Measurements from ENCODE around the gene SNORC.
"Not testable (repeated sequence)": the region's sequence is repeated elsewhere in the genome, so short reads cannot be mapped to it uniquely, and the experiment has no call there.

The SNORC gene

DNA sequence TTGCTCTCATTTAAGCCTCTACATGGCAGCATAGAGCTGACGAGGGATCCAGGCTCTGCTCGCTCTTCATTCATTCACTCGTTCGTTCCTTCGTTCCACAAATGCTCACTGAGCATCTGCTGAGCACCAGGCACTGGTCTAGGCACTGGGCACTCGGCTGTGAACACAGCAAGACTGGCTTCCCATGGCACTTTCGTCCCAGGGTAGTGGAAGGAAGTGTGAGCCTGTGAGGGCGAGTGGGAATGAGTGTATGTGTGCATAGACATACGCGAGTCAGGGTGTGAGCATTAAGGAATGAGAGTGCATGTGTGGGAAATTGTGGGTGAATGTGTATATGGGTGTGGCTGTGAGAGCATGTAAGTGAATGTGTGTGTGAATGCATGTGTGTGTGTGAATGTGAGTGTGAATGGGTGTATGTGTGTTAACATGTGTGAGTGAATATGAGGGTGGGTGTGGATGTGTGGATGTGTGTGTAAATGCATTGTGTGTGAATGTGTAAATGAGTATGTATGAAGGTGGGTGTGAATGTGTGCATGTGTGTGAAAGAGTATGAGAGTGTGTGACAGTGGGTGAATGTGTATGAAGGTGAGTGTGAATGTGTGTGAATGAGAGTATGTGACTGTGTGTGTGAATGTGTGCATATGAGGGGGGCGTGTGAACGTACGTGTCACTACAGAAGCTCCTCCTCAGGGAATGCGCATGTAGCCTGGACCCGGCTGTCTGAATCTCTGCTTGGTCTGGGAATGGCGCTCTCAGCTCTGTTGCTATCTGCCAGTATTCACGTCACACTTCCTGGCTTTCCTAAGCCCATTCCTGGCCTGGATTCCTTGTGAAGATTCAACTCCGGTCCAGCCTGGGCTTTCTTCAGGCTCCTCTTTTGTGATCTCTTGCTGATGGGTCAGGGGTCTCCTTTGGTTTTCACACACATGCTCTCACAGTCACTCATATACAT is 28.8 kb downstream of the SNORC start:
- DNase-seq: no peak

DNA sequence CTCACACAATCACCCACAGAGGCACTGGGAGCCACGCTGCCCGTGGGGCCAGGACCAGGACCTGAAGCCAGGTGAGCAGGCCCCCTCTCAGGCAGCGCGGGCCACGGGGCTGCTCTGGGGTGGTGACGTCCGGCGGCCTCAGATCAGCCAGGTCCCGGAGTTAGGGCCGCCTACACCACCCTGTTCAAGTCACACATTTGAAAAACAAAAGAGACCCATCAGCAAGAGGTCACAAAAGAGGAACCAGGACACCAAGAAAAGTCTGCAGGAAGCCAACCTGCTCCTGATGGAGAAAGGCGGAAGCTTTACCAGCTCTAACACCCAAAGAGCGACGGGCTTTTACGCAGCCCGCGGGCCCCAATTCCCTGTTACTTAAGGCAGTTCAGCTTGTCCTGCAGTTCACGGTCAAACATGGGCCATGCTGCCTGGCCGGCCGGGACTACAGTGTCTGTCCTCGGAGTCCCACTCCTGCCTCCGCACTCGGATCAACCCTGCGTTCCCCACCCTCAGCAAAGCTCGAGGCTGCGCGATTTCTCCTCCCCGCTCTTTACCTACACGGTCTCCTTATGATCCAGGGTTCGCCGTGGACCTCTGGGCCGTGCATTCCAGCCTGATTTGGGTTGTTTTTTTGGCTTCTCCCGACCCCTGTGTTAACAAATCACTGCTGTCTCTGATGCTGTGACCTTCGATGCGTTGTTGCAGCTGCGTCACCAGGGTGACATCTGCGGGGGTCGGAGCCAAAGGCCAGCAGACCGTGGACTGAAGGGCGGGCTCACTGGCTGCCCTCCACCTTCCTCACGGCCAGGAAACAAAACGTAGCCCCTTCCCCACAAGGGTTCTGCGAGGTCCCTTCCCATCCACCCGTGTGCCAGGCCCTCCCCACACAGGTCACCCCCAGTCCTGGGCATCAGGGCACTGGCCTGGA is 31.0 kb downstream of the SNORC start:
- no peak for DNase-seq

DNA sequence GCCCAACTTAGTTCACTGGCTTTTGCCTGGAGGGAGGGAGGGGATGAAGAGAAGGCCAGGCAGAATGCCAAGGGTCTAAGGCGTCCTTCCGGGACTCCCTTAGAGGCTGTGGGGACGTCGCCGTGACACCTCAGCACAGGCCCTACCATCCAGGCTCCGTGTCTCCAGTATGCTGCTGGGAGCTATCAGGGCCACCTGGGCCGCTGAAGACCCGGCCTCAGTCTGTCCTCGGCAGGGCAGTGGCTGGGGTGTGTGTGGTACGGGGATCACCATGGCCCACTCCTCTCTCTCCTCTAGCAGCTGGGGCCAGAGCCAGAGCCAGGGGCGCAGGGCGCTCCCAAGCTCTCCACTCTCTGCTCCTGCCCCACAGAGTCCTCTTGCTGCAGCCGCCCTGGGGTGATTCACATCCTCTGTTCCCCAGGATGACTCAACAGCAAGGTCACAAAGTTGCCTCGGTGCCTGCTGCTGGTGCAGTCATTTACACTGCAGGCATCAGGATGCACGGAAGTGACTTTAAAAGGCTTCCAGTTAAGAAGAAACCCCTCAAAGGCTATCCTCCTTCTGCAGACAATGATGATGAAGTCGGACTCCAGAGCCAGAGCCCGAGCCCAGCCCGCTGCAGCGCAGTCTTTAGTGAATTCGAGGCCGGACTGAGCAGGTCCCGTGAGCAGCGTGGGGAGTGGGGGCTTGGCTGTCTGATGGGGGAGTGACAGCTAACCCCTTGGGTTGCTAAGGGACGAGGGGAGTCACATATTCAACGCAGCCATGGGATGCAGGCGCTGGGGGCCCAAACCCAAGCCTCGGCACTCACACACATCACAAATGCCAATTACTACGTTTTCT is 31.9 kb downstream of the SNORC start:
- peak; percentile 79 for DNase-seq

DNA sequence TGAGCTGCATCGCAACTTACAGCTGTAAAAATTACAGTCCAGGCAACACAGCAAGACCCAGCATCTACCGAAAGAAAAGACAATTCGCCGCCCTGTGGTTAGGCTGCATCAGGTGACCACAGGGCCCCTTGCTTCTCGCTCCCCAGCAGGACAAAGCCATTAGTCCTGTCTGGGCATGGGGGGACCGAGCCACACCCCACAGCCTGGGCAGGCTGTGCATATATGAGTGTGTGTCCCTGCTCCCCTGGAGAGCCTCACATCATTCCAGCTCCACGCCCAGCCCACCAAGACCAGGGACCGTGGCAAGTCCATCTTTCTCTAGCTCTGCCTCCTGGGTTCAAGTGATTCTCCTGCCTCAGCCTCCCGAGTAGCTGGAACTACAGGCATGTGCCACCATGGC is 33.9 kb downstream of the SNORC start:
- no peak for DNase-seq

DNA sequence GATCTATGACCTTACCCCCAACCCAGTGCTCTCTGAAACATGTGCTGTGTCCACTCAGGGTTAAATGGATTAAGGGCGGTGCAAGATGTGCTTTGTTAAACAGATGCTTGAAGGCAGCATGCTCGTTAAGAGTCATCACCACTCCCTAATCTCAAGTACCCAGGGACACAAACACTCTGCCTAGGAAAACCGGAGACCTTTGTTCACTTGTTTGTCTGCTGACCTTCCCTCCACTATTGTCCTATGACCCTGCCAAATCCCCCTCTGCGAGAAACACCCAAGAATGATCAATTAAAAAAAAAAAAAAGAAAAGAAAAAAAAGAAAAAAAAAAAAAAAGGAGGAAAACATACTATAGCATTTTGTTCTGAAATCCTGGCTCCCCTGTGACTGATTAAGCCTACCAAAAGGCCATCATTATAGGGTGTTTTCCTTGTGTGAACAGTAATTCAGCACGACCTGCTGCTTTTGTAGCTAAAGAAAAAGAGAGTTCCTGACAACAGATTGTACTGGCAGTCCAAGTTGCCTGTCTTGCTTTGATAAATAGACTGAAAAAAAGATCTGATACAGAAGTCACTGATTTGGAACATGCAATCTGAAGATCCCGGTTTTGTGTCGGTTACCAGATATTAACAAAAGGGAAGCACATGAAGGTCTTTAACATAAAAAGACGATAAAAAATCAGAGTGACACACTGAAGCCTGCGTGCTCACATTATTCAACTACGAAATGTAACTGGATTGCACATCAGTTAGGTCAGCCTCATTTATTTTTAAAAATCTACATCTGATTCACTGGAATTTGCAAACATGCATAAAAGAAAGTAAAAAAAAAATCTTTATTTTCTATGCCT is 37.0 kb downstream of the SNORC start:
- DNase-seq: not testable (repeated sequence)

DNA sequence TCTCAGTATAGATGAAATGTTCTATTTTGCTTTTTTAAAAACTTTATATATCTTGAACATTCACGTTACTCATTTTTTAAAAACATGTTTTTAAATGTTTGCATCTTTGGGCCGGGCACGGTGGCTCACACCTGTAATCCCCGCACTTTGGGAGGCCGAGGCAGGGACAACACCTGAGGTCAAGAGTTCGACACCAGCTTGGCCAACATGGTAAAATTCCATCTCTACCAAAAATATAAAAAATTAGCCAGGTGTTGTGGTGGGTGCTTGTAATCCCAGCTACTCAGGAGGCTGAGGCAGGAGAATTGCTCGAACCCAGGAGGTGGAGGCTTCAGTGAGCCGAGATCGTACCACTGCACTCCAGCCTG is 37.6 kb downstream of the SNORC start:
- DNase-seq: not testable (repeated sequence)

DNA sequence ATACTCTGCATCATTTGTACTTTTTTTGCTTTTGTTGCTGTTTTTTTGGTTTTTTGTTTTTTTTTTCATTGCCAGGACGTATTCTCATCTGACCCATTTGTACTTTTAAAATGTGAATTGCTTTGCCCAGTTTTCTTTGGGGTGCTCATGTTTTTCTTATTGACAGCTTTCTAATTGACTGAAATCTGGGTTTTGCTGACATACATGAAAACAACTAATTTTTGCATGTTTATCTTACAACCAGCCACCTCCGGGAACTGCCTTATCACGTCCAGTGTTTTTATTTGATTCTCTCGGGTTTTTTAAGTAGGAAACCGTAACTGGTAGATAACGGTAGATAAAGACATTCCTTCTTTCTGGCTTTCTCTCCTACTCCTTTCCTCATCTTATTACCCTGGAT is 38.6 kb downstream of the SNORC start:
- no peak for DNase-seq

DNA sequence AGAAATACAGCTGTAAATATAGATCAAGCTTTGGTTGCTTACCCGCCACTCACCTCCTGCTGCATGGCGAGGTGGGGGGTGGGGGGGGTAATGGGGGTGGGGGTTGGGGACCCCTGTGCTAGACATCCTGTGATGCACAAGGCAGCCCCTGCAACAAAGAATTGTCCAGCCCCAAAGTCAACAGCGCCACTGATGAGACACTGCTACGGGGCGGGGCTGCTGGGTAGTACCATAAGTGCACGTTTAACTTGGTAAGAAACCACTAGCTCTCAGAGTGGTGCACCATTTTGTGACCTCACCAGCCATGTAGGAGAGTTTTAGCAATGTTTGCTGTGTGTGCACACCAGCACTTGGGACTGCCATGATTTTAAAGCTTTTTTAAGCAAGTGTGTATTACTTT is 40.3 kb downstream of the SNORC start:
- no peak for DNase-seq

DNA sequence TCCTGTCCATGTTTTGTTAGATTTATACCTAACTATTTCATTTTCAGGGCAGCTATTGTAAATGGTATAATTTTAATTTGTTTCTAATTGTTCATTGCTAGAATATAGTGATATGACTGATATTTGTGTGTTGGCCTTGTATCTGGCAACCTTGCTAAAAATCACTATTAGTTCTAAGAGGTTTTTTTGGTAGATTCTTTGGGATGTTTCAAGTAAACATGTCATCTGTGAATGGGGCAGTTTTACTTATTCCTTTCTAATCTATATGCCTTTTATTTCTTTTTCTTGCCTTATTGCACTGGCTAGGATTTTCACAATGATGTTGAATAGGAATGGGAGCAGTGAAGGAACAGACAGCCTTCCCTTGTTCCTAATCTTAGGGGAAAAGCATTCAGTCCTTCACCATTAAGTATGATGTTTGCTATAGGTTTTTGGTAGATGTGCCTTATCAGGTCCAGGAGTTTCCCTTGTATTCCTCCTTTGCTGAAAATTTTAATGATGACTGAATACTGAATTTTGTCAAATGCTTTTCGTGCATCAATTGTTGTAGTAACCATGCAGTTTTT is 41.7 kb downstream of the SNORC start:
- no peak for DNase-seq

DNA sequence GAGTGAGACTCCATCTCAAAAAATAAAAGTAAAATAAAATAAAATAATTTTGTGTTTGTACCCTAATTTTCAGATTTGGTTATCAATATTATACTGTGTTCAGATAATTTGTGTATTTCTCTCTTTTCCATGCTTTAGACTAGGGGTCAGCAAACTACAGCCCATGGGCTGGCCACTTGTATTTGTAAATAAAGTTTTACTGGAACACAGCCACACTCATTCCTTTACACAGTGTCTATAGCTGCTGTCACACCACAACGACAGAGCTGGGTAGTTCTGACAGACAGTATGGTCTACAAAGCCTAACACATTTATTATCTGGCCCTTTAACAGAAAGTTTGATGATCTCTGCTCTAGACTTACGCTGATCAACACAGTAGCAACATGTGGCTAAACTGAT is 43.8 kb downstream of the SNORC start:
- DNase-seq: no peak

DNA sequence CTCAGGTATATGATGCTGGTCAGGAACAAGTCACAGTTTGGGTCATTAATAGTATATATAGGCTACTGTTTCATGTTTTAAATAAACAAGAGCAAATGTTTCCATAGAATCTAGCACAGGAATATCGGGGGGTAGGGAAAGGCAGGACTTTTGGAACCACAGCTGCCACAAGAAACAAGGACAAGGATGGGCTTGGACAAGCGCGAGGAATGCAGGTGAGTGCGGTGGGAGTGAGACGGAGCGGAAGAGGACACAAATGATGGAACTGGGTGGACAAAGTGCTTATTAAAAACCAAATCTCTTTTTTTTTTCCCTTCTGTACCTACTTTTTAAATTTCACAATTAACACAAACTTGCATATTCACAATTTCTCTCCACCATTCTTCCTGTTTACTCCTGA is 49.1 kb downstream of the SNORC start:
- no peak for DNase-seq

DNA sequence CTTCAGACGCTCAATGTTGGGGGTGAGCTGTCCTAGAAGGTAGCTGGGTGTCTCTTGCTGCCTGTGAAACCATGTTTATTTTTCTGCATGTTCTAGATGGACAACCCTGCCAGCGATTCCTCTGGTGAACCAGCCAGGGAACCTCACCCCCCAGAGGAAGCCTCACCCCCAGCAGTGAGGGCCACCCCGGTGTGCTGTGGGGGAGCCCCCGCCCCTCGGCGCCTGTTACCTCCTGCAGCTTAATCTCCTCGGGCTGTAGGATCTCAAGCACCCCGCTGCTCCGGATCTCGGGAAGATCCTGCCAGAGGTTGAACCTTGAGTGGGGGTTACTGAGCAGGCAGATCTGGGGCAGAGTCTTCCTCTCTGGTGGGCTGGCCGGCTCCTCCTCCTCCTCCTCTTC is 50.0 kb downstream of the SNORC start:
- DNase-seq: no peak

DNA sequence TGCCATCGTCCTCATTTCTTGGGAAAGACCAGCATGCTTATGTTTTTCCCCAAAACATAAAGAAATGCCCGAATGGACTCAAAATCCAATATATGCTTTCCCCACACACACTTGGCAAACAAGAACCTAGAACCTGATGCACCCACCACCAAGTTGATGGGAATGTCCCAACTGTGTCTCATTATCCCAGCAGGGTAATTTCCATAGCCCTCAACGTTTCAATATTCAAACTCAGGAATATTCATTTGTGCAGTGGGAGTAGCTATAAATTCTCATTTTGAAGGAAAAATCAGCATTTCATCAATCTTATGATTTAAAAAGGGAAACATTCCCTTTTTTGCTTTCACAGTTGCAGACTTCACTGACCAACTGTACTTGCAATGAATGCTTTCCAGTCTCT is 50.7 kb downstream of the SNORC start:
- DNase-seq: no peak

DNA sequence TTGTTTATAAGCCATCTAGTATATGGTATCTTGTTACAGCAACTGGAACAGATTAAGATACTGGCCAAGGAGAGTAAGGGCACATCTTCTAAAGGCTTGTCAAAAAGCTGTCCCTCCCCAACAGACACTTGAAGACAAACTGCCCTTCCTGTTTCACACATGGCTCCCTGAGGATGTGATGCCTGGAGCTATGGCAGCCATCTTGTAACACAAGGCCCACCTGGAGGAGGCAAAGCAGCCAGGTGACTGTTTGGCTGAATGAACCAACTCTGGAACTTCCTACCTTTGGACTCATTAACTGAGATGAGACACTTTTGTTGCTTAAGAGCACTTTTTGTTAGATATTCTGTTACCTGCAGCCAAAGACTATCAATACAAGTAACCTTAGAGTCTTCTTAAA is 54.4 kb downstream of the SNORC start:
- DNase-seq: no peak

DNA sequence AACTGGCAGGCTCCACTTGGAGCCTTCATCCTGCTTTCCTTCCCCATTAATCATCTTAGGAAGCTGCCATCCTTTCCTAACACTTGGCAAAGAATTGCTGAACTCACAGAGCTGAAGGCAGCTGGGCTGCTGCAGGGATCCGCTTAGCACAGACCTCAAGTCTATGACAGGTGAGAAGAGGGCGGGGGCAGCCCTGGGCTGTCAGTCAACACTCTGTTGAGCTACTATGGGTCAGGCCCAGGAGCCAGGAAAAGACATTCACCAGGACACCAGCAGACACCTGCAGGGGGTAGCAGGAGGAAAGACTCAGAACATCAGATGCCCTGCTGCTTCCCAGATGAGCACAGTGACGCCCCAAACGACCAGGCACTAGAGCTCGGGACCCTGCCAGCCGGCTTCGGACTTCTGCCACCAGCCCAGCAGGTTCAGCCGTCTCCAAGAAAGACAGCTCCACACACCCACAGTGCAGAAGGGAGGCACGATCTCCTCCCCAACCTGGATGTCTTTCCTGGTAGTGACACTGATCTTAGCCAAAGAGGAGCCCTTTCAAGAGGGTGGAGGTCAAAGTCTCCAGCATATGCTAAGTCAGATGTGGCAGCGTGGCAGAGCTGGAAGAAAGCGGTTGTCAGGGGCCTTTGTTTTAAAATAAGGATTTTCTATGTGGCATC is 55.2 kb downstream of the SNORC start:
- no peak for DNase-seq

DNA sequence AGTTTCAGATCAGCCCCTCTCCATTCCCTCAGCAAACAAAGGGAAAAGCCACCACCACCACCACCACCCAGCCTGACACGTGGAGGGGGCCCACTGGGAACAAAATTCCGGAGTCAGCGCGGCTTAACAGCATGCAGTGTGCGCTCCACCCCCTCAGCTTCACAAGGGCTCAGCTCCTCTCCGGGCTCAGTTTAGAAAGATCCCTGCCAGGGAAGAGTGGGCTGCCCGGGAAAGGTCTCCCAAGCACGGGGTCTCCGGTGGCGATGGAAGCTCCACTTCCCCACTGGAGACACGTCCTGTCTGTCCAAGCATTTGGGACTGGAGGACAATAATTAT is 55.7 kb downstream of the SNORC start:
- no peak for DNase-seq

DNA sequence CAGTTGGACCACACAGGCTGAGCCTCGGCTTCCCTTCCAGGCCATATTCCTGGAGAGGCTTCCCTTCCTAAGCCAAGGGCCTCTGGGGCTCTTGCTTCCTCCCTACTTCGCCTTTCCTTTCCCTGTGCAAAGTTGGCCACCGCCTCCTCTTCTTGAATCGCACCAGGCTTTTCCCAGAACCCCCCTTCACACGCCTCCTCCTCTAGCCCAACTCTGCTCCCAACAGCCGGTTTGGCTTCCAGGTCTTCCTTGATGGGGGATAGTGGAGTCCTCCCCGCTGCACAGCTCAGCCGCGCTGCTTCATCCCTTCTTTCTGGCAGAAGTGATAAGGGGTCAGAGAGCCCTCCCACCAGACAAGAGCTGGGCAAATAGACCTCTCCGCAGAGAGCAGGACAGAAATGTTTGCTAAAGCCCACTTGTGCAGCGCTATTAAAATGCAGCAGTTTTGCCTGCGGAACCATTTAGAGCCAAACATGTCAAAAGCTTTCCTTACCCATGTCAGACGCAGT is 56.4 kb downstream of the SNORC start:
- no peak for DNase-seq

DNA sequence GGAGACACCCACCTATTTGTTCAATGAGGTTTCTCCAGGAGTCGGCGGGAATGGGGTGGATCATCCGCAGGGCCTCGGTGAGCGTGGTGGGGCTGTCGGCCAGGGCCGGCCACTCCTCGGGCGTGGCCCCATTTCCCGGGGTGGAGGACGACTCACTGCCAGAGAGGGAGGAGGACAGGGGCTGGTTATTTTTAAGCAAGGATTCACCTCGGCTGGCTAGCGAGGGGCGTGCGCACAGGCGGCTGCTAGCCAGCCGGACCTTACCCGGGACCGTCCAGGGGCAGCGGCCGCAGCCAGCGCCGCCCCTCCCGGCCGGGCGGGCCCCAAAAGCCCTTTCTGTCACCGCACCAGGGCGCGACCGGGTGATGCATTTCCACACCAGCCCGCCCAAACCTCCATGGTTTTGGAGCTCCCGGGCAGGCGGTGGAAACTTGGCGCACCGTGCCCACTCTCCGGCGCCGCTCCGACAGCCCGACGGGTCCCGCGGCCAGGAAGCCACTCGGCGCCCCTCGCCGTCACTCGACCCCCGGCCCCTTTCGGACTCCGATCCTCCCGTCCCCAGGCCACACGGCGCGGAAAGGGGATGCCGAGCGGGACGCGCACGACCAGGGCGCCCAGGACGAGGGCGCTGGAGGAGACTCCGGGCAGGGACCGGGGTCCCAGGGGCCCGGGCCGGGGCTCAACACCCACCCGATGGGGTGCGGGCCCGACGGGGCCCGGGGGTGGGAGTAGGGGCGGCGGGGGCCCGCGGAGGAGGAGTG is 57.1 kb downstream of the SNORC start:
- peak; percentile 28 for DNase-seq

DNA sequence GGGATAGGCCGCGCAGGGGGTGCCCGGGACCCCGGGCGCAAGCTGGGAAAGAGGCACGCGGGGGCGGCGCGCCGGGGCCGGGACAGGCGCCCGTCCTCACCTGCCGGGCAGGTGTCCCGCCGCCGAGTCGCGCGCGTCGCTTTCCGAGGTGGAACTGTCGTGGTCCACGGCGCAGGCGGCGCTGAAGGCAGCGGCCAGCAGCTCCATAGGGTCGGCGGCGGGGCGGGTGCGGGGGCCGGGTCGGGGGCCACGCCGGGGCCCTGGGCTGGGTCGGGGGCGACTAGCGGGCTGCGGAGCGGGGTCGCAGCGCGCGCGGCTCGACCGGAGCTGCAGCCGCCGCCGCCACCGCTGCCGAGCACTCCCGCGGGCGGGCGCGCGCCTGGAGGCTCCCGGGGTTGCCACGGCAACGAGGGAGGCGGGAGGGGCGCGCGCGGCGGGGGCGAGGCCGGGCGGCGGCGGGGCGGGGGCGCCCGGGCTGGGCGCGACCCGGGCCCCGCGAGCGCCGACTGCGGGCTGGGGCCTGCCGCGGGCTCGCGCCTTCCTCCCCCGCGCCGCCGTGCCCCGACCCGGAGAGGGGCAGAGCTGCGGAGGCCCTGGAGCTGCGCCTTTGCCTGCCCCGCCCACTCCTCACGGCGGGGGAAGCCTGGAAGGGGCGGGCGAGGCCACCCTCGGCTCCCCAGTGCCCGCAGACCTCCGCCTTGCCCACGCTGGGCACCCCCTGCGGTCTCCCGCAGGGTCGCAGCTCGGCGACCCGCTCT is 57.9 kb downstream of the SNORC start:
- DNase-seq: no peak

All from activated CD4-positive, alpha-beta T cell treated with anti-CD3 and anti-CD28 coated beads for 48 hours (primary cell).